Muscle layer of colon (tissue), 2 donors: ENCODE results near the gene CDKN3.
"Not testable (repeated sequence)": the region's sequence is repeated elsewhere in the genome, so short reads cannot be mapped to it uniquely, and the experiment has no call there.

ENCODE experiments used
- H3K27ac ChIP-seq: one replicate; pipeline ENCODE4 v1.7.0; 2013; ENCODE audit warnings: low read depth, mild to moderate bottlenecking, low read length, moderate library complexity
- H3K27me3 ChIP-seq, 2 donors: one replicate each; pipeline ENCODE4 v1.7.0; 2013; ENCODE audit warnings: low read length in 2 of 2, mild to moderate bottlenecking in 2 of 2; ENCODE audit not compliant: insufficient read depth in 2 of 2, control insufficient read depth in 1 of 2
- H3K36me3 ChIP-seq: one replicate; pipeline ENCODE4 v1.7.0; 2013; ENCODE audit warnings: mild to moderate bottlenecking, low read length; ENCODE audit not compliant: insufficient read depth
- H3K4me1 ChIP-seq: one replicate; pipeline ENCODE4 v1.7.0; 2013; ENCODE audit warnings: mild to moderate bottlenecking, low read length; ENCODE audit not compliant: insufficient read depth
- H3K4me3 ChIP-seq, 2 donors: one replicate each; pipeline ENCODE4 v1.7.0; 2013; ENCODE audit warnings: low read length in 2 of 2, low read depth in 1 of 2, mild to moderate bottlenecking in 1 of 2, moderate library complexity in 1 of 2
- H3K9ac ChIP-seq: one replicate; pipeline ENCODE4 v1.7.0; 2013; ENCODE audit warnings: low read length
- H3K9me3 ChIP-seq: one replicate; pipeline ENCODE4 v1.7.0; 2013; ENCODE audit warnings: mild to moderate bottlenecking, low read length
- donor health status: abdominal sarcoma.
- donor health status: Adenocarcinoma of cecum.

The CDKN3 gene

DNA sequence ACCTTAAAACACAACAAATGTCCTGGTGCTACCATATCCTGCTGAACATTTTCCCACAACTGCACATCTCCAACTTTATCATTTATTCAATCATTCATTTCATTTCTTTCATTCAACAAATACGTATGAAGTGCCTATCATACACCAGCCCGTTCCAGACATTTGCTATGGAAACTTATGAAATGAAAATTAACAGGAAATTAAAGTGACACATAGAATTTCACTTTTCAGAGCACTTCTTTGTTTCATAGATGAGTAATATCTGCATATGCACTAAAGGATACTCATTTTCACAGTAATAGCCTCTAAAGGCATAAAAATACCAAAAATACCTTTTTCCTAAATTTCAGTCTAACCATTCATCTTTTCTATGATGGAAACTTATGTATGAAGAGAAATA is 31.7 kb downstream of the CDKN3 start:
- Histone ChIP-seq H3K4me1 (no peaks in the 10 kb centered on the region), H3K4me3 (no peak overlapping the region), H3K36me3 (peaks cover 54% of the 10 kb centered on the region), H3K9ac (no peak overlapping the region), H3K27ac (no peak overlapping the region), H3K27me3 (no peaks in the 10 kb centered on the region), H3K9me3 (no peaks in the 10 kb centered on the region)

GRCh38 chr14:54435500-54435981 is 38.7 kb downstream of the CDKN3 start:
- H3K9me3 ChIP-seq = no peaks in the 10 kb centered on the region
- H3K36me3 ChIP-seq = no peaks in the 10 kb centered on the region
- no peak overlapping the region for H3K9ac ChIP-seq
- H3K4me1 ChIP-seq = peaks cover 21% of the 10 kb centered on the region
- H3K4me3 ChIP-seq = no peak overlapping the region
- no peak overlapping the region for H3K27ac ChIP-seq
- H3K27me3 ChIP-seq = no peaks in the 10 kb centered on the region

GRCh38 chr14:54437954-54438353 is 41.1 kb downstream of the CDKN3 start:
- H3K27ac ChIP-seq, H3K27me3 ChIP-seq, H3K9me3 ChIP-seq, H3K9ac ChIP-seq, H3K4me3 ChIP-seq, H3K36me3 ChIP-seq: not testable (repeated sequence)
- peaks cover 25% of the 10 kb centered on the region for H3K4me1 ChIP-seq

DNA sequence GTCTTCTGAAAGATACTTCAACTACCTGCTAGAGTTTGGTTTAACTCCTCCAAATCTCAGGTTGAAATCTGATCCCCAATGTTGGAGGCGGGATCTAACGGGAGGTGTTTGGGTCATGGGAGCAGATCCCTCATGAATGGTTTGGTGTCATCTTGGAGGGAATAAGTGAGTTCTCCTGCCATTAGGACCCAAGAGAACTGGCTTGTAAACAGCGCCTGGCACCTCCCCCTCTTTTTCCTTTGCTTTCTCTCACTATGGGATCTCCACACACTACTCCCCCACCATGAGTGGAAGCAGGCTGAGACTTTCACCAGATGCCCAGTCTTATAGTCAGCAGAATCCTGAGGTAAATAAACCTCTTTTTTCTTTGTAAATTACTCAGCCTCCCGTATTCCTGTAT is 41.9 kb downstream of the CDKN3 start:
- Histone ChIP-seq H3K4me3 (no peak overlapping the region), H3K27ac (no peak overlapping the region), H3K27me3 (no peaks in the 10 kb centered on the region), H3K9ac (no peak overlapping the region), H3K9me3 (no peaks in the 10 kb centered on the region), H3K4me1 (peaks cover 25% of the 10 kb centered on the region), H3K36me3 (no peaks in the 10 kb centered on the region)

DNA sequence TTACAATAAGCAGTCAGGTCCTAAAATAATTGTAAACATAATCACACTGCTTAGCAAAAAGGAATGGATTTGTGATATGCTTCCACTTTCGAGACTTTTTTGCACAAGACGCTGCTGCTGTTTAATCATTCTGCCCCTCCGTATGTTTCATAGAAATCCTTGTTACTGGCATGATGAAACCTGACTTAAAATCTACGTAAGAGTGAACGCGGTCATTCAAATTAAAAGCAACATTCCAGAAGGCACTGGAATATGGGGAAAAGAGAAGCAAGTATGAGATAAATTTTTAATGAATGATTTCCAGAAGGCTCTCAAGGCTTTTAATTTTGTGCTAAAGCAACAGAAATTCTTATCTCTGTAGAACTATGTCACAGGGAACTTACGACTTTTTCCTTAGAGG is 43.2 kb downstream of the CDKN3 start:
- peaks cover 26% of the 10 kb centered on the region for H3K4me1 ChIP-seq
- H3K9me3 ChIP-seq = no peaks in the 10 kb centered on the region
- peak overlapping the region; percentile 59 for H3K27ac ChIP-seq
- no peaks in the 10 kb centered on the region for H3K27me3 ChIP-seq
- no peaks in the 10 kb centered on the region for H3K36me3 ChIP-seq
- peak overlapping the region; percentile 93 for H3K9ac ChIP-seq
- H3K4me3 ChIP-seq = peak overlapping the region; percentile 48 to 82

DNA sequence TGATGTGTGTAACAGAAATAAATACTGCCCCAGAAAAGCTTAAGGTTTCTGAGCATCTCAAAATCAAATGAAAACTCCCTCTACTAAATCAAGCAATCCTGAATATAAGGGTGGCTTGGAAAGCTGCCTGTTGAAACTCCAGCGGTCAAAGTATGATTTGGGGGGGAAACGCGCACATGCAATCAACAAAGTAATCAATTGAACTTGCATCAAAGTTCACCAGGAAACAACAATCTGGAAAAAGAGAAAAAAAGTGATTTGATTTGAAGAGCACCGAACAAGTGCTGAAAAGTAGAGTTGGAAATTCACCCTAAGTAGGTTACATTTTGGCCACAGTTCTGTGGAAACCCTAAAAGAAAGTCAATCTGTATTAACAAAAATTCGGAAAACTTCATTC is 43.7 kb downstream of the CDKN3 start:
- Histone ChIP-seq H3K9ac (peak overlapping the region; percentile 93), H3K4me3 (peak overlapping the region; percentile 48 to 82), H3K9me3 (no peaks in the 10 kb centered on the region), H3K27me3 (no peaks in the 10 kb centered on the region), H3K27ac (peak overlapping the region; percentile 59), H3K36me3 (no peaks in the 10 kb centered on the region), H3K4me1 (peaks cover 26% of the 10 kb centered on the region)

DNA sequence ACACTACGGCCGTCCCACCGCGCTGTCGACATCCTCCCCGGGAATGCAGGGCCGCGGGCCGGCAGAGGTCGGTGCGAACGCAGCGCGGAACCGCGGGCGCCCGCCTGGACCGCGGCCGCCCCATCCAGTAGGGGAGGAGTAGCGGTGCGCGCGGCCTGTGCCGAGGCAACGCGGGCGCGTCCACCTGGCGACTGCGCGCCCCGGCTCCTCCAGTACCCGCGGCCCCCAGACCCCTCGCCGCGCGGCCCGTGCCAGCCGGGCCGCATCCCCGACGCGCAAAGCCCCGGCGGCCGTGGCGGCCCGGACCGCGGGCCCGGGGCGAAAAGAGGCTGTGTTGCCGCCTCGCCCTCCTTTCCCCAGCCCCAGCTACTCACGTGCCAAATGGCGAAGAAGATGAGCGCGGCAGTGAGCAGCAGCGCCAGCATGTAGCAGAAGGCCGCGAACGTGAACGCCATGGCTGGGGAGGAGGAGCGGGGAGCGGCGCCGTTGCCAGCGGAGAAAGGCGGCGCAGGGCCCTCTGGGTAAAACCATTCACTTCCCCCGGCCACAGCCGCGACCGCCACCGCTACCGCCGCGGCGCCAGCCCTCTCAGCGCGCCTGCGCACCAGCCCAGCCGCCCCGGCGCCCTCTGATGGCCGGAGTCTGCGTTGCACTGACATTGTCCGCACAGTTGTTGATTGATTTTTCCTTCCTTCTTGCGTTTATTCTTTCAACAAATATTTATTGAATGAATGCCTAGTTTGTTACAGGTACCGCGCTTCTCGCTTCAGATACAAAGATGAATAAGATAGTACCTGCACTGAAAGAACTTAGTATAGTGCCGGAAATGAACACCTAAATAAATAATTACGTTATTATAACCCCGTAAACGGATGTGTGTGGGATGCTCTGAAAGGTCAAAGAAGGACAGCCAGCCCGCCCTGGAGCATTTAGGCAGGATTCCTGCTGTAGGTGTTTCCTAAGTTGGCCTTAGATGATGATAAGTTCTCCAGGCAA is 44.4 kb downstream of the CDKN3 start, which contains the start of gene CNIH1:
Gene CNIH1 (minus strand): TSS at position 502 of the 996 bp plus-strand sequence. CDS start 47 bp downstream, at position 455.
- H3K36me3 ChIP-seq = no peaks in the 10 kb centered on the region
- no peaks in the 10 kb centered on the region for H3K9me3 ChIP-seq
- H3K27ac ChIP-seq = peak within 1 kb of the TSS; percentile 63
- peak within 1 kb of the TSS; percentile 48 to 82 for H3K4me3 ChIP-seq
- no peaks in the 10 kb centered on the region for H3K27me3 ChIP-seq
- H3K4me1 ChIP-seq = peaks cover 31% of the 10 kb centered on the region
- peak within 1 kb of the TSS; percentile 93 for H3K9ac ChIP-seq

GRCh38 chr14:54442961-54443360 is 46.2 kb downstream of the CDKN3 start:
- H3K9me3 ChIP-seq, H3K27ac ChIP-seq, H3K9ac ChIP-seq, H3K36me3 ChIP-seq, H3K27me3 ChIP-seq, H3K4me3 ChIP-seq: not testable (repeated sequence)
- H3K4me1 ChIP-seq = peaks cover 34% of the 10 kb centered on the region

DNA sequence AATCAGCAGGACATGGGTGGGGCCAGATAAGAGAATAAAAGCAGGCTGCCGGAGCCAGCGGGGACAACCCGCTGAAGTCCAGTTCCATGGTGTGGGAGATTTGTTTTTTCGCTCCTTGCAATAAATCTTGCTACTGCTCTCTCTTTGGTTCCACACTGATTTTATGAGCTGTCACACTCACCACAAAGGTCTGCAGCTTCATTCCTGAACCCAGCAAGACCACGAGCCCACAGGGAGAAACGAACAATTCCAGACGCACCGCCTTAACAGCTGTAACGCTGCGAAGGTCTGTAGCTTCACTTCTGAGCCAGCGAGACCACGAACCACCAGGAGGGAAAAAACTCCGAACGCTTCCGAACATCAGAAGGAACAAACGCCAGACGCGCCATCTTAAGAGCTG is 47.2 kb downstream of the CDKN3 start:
- no peaks in the 10 kb centered on the region for H3K36me3 ChIP-seq
- H3K9ac ChIP-seq = no peak overlapping the region
- H3K27ac ChIP-seq = no peak overlapping the region
- H3K27me3 ChIP-seq = no peaks in the 10 kb centered on the region
- H3K4me3 ChIP-seq = no peak overlapping the region
- peaks cover 34% of the 10 kb centered on the region for H3K4me1 ChIP-seq
- no peaks in the 10 kb centered on the region for H3K9me3 ChIP-seq

DNA sequence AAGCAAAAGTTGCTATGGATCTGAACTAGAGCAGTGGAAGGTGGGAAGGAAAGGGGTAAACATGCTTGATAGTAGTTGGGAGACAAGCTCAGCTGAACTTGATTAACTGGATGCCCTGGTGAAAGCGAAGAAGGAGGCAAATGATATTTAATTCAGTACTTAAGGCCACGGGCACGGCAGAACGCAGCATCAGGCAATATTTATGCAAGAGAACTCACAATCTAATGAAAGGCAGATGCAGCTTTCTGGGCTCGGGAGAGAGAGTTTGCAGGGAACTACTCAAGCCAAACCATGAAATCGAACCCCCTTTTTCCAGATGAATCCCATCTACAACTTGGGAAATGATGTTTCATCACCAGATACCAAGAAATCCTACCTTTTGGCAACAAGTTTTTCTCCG is 47.9 kb downstream of the CDKN3 start:
- peaks cover 29% of the 10 kb centered on the region for H3K4me1 ChIP-seq
- H3K27me3 ChIP-seq = no peaks in the 10 kb centered on the region
- no peak overlapping the region for H3K9ac ChIP-seq
- H3K36me3 ChIP-seq = no peaks in the 10 kb centered on the region
- H3K9me3 ChIP-seq = no peaks in the 10 kb centered on the region
- peak overlapping the region; percentile 24 for H3K27ac ChIP-seq
- no peak overlapping the region for H3K4me3 ChIP-seq

- Histone ChIP-seq H3K4me3 (no peak overlapping the region), H3K27ac (no peak overlapping the region), H3K36me3 (no peaks in the 10 kb centered on the region), H3K27me3 (no peaks in the 10 kb centered on the region), H3K9ac (no peak overlapping the region), H3K4me1 (peaks cover 21% of the 10 kb centered on the region), H3K9me3 (no peaks in the 10 kb centered on the region)
Measured at GRCh38 chr14:54446161-54446693, 49.4 kb downstream of the CDKN3 start.
